Activated naive CD4-positive, alpha-beta T cell treated with anti-CD3 and anti-CD28 coated beads, Interleukin-2, amount 10 ng/mL, durations not matched to agents 7 days and 5 days (primary cell): ENCODE data around the gene MPEG1.

Experiments used
- CTCF ChIA-PET: fragments of 350-600 bp; sonication (Branson Sonifier 250); formaldehyde crosslinking; loops from one replicate; lab custom pipeline; 2021; ENCODE audit warnings: antibody characterized with exemption; lab: Charles Lee
- DNase-seq: peaks from one replicate; pipeline ENCODE4 v3.0.0-alpha.2; 2020
- H3K27ac Mint-ChIP-seq: one replicate; pipeline ENCODE4 v1.8.0; 2021; ENCODE audit warnings: mild to moderate bottlenecking, moderate library complexity, mixed read lengths
- H3K27me3 Mint-ChIP-seq: one replicate; pipeline ENCODE4 v1.8.0; 2021; ENCODE audit warnings: mild to moderate bottlenecking, mixed read lengths
- H3K36me3 Mint-ChIP-seq: one replicate; pipeline ENCODE4 v1.8.0; 2021; ENCODE audit warnings: mixed read lengths
- H3K4me1 Mint-ChIP-seq: one replicate; pipeline ENCODE4 v1.8.0; 2021; ENCODE audit warnings: mixed read lengths
- H3K4me3 Mint-ChIP-seq: one replicate; pipeline ENCODE4 v1.8.0; 2021; ENCODE audit warnings: mild to moderate bottlenecking, moderate library complexity, mixed read lengths
- H3K9me3 Mint-ChIP-seq: one replicate; pipeline ENCODE4 v1.8.0; 2021; ENCODE audit warnings: mixed read lengths

The MPEG1 gene

DNA sequence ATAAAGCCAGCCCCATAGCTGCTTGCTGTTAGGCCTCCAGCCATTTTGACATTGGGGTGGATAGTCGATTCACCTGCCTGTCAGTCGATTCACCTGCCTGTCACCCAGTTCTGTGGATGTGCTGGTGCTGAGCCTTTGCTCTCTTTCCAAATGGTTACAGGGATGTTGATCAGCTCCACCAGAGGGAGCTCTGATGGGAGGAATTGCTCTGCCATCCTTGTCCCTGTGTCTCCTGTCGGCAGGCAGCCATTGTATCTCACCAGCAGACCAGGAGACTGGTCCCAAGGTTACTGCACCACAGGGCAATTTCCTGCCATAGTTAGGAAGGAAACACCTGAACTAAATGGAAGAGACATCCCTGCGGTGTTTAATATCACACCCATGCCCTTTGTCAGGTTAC is 6.1 kb downstream of the MPEG1 start:
- CTCF ChIA-PET: interaction anchor here (0.6 to 2.5 kb wide), 7 partner anchors 11 to 848 kb away, joined by 3 to 20 read pairs (median 3); partner anchors contain the start of gene DTX4
- Mint-ChIP-seq H3K27me3 (peaks cover 41% of the 10 kb centered on the region), H3K4me3 (no peak overlapping the region), H3K4me1 (peaks cover 12% of the 10 kb centered on the region), H3K27ac (no peak overlapping the region), H3K36me3 (no peaks in the 10 kb centered on the region), H3K9me3 (no peaks in the 10 kb centered on the region)
- peak; percentile 36 for DNase-seq

DNA sequence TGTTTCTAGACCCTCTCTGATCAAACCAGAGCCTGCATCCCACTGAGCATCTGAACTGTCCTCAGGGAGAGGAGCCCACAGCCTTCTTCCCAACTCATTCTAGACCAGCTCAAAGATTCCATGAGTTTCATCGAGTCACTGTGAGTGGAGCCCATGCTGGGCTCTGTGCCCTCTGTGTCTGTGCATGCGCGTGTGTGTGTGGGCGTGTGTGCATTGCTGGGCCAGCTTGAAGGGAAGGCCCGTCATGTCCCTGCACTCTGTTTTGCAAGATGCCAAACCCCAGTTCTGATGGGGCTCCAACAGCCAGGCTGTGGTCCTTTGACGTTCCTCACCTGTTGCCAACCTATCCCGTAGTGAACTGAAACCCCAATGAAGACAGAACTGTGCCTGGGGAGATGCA is 7.1 kb downstream of the MPEG1 start:
- CTCF ChIA-PET: interaction anchor here (0.9 to 2.5 kb wide), 7 partner anchors 12 to 41 kb away, joined by 3 to 20 read pairs (median 3); partner anchors contain the start of gene DTX4
- no peak for DNase-seq
- Mint-ChIP-seq H3K4me1 (peaks cover 12% of the 10 kb centered on the region), H3K27me3 (peaks cover 35% of the 10 kb centered on the region), H3K9me3 (no peaks in the 10 kb centered on the region), H3K27ac (no peak overlapping the region), H3K4me3 (no peak overlapping the region), H3K36me3 (no peaks in the 10 kb centered on the region)

DNA sequence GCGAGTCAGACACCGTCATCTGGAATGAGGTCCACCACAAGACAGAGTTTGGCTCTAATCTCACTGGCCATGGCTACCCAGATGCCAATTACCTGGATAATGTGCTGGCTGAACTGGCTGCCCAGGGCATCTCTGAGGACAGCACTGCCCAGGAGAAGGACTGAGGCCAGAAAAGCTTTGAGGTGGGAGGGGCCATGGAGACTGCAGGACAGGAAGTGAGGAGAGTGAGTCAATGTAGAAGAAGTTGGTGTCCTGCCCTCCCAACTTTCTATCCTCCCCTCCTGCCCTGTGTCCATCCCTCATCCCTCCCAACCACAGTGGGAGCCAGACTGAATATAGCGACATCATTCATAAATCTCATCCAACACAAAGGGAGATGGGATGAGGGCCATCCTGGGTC is 8.0 kb downstream of the MPEG1 start:
- Mint-ChIP-seq H3K4me3 (no peak overlapping the region), H3K36me3 (no peaks in the 10 kb centered on the region), H3K9me3 (no peaks in the 10 kb centered on the region), H3K27me3 (peaks cover 33% of the 10 kb centered on the region), H3K4me1 (peaks cover 12% of the 10 kb centered on the region), H3K27ac (no peak overlapping the region)
- no peak for DNase-seq
- CTCF ChIA-PET: interaction anchor here (1.5 to 3.7 kb wide), 2 partner anchors 18 to 40 kb away, joined by 4 to 16 read pairs; no protein-coding TSS in a partner anchor

DNA sequence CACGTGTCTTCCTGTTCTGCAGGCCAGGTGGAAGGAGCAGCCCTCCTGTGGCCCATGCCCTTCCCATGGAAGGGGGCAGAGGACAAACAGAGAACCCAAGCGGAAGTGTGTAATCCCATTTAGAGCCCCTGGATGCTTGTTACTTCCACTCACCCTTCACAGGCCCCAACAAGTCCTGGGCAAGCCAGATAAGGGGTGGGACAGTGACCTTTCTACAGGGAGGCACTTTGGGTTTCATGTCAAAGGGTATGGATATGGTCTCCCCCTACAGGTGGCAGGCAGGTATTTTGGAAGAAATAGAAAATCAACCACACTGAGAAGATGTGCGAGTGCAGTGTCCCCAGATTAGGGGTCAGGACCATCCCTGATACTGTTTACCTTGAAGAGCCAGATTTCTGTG is 11.4 kb downstream of the MPEG1 start:
- no peak overlapping the region for H3K27ac Mint-ChIP-seq
- CTCF ChIA-PET: interaction anchor here (0.7 to 3.7 kb wide), 3 partner anchors 11 to 84 kb away, joined by 3 to 16 read pairs (median 3); no protein-coding TSS in a partner anchor
- H3K9me3 Mint-ChIP-seq: no peaks in the 10 kb centered on the region

DNA sequence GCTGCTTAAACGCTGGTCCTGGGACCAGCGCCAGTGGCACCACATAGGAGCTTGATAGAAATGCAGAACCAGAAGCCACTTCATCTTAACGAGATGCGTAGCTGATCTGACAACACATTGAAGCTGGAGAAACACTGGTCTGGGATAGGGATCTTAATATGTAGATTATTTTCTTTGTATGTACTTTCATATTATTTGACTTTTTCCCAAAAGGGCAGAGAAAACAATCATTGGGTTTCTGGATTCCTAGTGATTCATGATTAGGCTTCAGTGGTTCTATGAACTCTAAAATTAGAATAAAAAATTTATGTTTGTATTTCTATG is 12.3 kb downstream of the MPEG1 start:
- CTCF ChIA-PET: no interaction called here
- no peaks in the 10 kb centered on the region for H3K9me3 Mint-ChIP-seq
- peaks cover 18% of the 10 kb centered on the region for H3K27me3 Mint-ChIP-seq
- no peak overlapping the region for H3K27ac Mint-ChIP-seq
- H3K4me3 Mint-ChIP-seq: no peak overlapping the region
- no peak for DNase-seq
- no peaks in the 10 kb centered on the region for H3K36me3 Mint-ChIP-seq
- H3K4me1 Mint-ChIP-seq: no peaks in the 10 kb centered on the region

More for the DNA sequence above, 11.4 kb downstream of the MPEG1 start:
- H3K4me3 Mint-ChIP-seq: no peak overlapping the region
- H3K4me1 Mint-ChIP-seq: no peaks in the 10 kb centered on the region
- peaks cover 22% of the 10 kb centered on the region for H3K27me3 Mint-ChIP-seq
- H3K36me3 Mint-ChIP-seq: no peaks in the 10 kb centered on the region
- DNase-seq: no peak

DNA sequence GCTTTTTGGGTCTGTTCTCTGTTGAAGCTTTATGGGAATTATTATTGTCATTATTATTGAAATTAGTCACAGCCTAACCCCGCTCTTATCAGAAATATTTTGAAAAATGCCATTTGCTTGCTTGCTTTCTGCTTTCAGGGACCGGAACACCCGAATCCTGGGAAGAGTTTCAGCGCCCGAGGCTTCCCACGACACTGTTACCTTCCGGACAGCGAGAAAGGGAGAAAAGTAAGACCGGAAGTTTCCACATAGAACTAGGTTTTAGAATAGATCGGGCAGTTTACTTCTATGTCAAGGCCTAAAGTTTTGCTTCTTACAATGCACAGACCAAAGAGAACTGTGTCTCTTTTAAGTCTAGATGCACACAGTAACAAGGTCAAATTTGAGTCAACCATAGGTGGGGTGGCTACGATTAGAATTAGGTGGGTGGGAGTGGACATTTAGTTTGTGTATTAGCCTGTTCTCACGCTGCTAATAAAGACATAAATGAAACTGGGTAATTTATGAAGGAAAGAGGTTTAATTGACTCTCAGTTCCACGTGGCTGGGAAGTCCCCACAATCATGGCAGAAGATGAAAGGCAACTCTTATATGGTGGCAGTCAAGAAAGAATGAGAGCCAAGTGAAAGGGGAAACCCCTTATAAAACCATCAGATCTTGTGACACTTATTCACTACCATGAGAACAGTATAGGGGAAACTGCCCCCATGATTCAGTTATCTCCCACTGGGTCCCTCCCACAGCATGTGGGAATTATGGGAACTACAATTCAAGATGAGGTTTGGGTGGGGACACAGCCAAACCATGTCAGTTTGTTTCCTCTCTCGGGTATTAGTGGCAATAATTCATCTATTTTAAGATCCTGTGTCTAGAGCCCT is 12.9 kb downstream of the MPEG1 start:
- peaks cover 12% of the 10 kb centered on the region for H3K27me3 Mint-ChIP-seq
- CTCF ChIA-PET: interaction anchor here (2.0 to 2.6 kb wide), 2 partner anchors 14 to 28 kb away, joined by 9 read pairs; partner anchors contain the start of gene DTX4
- no peaks in the 10 kb centered on the region for H3K9me3 Mint-ChIP-seq
- H3K4me1 Mint-ChIP-seq: no peaks in the 10 kb centered on the region
- no peak for DNase-seq
- no peak overlapping the region for H3K27ac Mint-ChIP-seq
- no peak overlapping the region for H3K4me3 Mint-ChIP-seq
- H3K36me3 Mint-ChIP-seq: no peaks in the 10 kb centered on the region

DNA sequence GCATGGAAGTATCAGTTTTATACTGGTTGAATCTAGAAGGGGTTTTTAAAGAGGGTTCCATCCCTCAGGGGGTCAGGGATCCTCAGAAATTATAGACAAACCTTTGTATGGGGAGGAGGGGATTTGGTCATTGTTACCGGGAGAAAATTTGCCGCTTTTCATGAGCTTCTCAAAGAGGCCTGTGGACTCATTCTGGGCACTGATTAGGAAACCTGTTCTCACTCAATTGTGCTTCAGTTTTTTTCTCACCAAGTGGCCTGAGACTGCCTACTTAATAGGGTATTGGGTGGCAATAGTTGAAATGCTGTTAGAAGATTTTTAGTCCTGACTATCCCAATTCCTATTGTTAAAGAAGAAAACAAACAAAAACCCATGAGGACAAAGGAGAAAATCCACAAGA is 14.0 kb downstream of the MPEG1 start:
- peaks cover 9% of the 10 kb centered on the region for H3K27me3 Mint-ChIP-seq
- CTCF ChIA-PET: interaction anchor here (2.0 to 2.6 kb wide), 2 partner anchors 13 to 27 kb away, joined by 9 read pairs; partner anchors contain the start of gene DTX4
- no peak for DNase-seq
- no peak overlapping the region for H3K4me3 Mint-ChIP-seq
- no peak overlapping the region for H3K27ac Mint-ChIP-seq
- no peaks in the 10 kb centered on the region for H3K4me1 Mint-ChIP-seq
- no peaks in the 10 kb centered on the region for H3K36me3 Mint-ChIP-seq
- H3K9me3 Mint-ChIP-seq: no peaks in the 10 kb centered on the region

DNA sequence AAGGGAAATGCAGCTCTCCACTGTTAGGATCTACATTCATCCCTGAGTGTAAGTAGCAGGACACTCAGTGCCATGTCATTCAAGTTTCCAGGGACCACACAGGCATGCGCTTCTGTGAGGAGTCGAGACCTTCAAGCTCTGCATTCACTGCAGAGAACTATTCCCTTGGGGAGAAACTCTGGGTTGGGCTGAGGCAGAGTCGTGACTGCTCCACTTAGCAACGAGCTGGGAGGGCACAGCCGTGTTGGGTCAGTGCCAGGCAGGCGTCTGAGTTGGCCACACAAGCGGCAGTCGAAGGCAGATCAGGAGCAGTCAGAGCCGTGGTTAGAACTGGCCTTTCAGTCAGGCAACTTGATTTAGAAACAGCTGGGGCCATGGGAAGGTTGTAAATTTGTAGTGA is 14.7 kb downstream of the MPEG1 start:
- Mint-ChIP-seq H3K9me3 (no peaks in the 10 kb centered on the region), H3K27me3 (peaks cover 9% of the 10 kb centered on the region), H3K27ac (no peak overlapping the region), H3K36me3 (no peaks in the 10 kb centered on the region), H3K4me1 (no peaks in the 10 kb centered on the region), H3K4me3 (no peak overlapping the region)
- CTCF ChIA-PET: interaction anchor here (2.0 to 2.6 kb wide), 2 partner anchors 12 to 26 kb away, joined by 9 read pairs; partner anchors contain the start of gene DTX4
- DNase-seq: no peak

DNA sequence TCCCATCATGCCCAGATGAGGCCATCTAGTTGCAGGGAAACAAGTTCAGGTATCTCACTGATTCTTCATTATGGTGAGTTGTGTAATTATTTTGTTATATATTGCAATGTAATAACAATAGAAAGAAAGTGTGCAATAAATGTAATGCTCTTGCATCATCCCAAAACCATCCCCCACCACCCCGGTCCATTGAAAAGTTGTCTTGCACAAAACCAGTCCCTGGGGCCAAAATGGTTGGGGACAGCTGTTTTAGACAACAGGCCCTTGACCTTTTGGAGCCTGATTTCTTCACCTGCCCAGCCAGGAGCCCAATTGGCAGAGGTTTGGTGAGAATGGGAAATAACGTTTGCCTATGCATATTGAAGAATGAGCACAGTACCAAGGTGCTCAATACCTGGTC is 15.9 kb downstream of the MPEG1 start:
- Mint-ChIP-seq H3K4me3 (no peak overlapping the region), H3K27me3 (peaks cover 9% of the 10 kb centered on the region), H3K4me1 (no peaks in the 10 kb centered on the region), H3K27ac (no peak overlapping the region), H3K9me3 (no peaks in the 10 kb centered on the region), H3K36me3 (no peaks in the 10 kb centered on the region)
- CTCF ChIA-PET: no interaction called here
- no peak for DNase-seq

DNA sequence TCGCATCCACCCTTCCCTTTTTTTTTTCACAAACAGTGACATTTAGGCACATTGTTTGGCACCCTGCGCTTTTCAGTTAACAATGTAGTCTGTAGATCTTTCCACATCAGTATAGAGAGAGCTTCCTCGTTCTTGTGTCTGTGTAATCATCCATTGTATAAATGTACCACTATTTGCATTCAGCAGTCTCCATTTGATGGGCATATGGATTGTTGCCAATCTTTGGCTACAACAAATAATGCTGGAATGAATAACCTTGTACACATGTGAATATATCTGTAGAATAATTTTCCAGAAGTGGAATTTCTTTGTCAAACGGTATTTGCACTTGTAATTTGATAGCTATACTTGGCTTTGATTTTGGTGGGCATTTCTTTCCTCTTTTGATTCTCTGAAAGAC is 17.1 kb downstream of the MPEG1 start:
- H3K36me3 Mint-ChIP-seq: no peaks in the 10 kb centered on the region
- H3K9me3 Mint-ChIP-seq: no peaks in the 10 kb centered on the region
- CTCF ChIA-PET: interaction anchor here (1.2 kb wide), 1 partner anchor 8 kb away, joined by 3 read pairs; no protein-coding TSS in a partner anchor
- no peak overlapping the region for H3K4me3 Mint-ChIP-seq
- H3K4me1 Mint-ChIP-seq: no peaks in the 10 kb centered on the region
- no peak for DNase-seq
- H3K27ac Mint-ChIP-seq: no peak overlapping the region
- H3K27me3 Mint-ChIP-seq: peaks cover 8% of the 10 kb centered on the region

DNA sequence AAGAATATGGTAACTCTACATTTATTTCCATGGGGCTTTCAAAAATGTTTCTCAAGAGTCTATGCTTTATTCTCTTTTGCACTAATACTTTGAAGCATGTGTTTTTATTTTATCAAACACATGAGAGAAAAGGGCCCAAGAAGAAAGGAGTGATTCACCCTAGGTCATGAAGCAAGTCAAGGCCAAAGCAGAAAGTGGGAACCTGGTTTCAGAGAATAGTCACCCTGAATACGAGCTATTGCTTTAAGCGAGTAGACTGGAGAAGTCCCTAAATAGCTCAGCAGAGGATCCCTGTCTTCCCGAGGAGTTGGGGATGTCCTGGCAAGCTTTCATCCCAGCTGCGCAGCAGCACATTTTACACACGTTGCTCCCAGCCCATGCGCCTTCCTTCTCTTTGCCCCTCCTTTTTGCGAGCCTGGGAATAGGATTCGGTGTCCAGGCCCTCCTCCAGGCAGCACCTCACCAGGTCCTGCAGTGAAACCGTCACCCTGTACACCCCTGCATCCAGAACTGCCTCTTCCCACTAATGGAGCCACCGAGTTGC is 19.1 kb downstream of the MPEG1 start:
- Mint-ChIP-seq H3K4me3 (no peak overlapping the region), H3K27me3 (peaks cover 8% of the 10 kb centered on the region), H3K4me1 (no peaks in the 10 kb centered on the region), H3K9me3 (no peaks in the 10 kb centered on the region), H3K36me3 (no peaks in the 10 kb centered on the region), H3K27ac (no peak overlapping the region)
- DNase-seq: no peak
- CTCF ChIA-PET: interaction anchor here (1.0 to 2.3 kb wide), 5 partner anchors 7 to 22 kb away, joined by 3 to 6 read pairs (median 4); partner anchors contain the start of gene DTX4

DNA sequence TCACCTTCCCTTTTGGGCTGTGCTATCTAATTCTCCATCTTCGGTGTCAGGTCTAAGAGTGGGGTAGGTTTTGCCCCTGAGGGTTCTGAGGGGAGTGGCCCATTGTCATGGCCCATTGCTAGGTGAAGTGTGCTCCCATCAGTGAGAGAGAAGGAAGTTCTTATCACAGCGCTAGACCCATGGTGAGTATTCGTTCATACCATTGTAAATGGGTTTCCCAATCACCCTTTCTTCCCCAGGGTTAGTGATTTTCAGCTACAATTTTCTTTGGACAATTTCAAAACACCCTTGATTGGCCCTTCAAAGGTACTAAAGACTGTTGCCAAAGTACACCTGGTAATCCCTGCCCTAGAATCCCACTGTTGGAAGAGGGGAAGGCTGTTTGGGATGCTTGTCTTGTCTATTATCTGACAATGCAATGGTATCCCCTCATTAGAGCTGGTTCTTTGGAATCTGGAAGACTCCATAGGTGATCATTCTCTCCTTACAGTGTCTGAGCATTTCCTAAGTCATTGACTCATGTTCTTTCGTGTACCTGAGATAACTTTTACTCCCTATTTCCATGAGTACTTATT is 20.2 kb downstream of the MPEG1 start:
- Mint-ChIP-seq H3K9me3 (no peaks in the 10 kb centered on the region), H3K4me3 (no peak overlapping the region), H3K36me3 (no peaks in the 10 kb centered on the region), H3K27ac (no peak overlapping the region), H3K4me1 (no peaks in the 10 kb centered on the region), H3K27me3 (peaks cover 6% of the 10 kb centered on the region)
- CTCF ChIA-PET: interaction anchor here (1.0 to 2.3 kb wide), 3 partner anchors 9 to 38 kb away, joined by 3 to 6 read pairs (median 3); no protein-coding TSS in a partner anchor
- DNase-seq: no peak

DNA sequence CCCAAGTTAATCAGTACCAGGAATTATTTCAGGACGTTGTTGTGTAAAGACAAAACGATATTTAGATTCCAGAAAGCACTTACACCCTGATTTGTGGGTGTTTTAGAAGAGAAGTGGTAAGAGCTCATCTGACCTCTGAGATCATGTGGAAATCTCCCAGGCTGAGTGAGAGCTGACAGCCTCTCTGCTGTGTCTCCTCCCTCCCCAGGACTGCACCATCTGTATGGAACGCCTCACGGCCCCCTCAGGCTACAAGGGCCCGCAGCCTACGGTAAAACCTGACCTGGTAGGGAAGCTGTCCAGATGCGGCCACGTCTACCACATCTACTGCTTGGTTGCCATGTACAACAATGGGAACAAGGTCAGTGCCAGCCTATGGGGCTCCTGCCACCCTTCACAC is 20.8 kb downstream of the MPEG1 start:
- no peak overlapping the region for H3K27ac Mint-ChIP-seq
- CTCF ChIA-PET: interaction anchor here (0.5 to 2.3 kb wide), 4 partner anchors 8 to 615 kb away, joined by 3 to 6 read pairs (median 3); no protein-coding TSS in a partner anchor
- no peak for DNase-seq
- no peaks in the 10 kb centered on the region for H3K4me1 Mint-ChIP-seq
- H3K27me3 Mint-ChIP-seq: peaks cover 8% of the 10 kb centered on the region
- no peaks in the 10 kb centered on the region for H3K36me3 Mint-ChIP-seq
- no peaks in the 10 kb centered on the region for H3K9me3 Mint-ChIP-seq
- no peak overlapping the region for H3K4me3 Mint-ChIP-seq

DNA sequence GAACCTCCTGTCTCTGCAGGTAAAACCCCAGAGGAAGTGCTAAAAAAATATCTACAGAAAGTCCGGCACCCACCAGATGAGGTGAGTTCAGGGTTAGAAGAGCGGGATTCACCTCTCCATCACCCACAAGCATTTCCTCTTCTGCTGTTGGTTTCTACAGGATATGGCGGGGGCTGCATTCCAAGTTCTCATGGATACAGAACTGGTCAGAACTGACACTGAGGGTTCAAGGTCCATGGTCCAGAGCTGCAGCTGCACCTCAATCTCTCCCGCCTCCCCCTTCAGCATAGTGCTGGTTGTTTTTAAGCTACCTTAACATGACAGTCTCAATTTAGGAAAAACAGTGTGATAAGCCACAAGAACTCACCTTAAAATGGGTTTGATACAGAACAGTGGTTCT is 21.6 kb downstream of the MPEG1 start:
- H3K36me3 Mint-ChIP-seq: no peaks in the 10 kb centered on the region

More for the DNA sequence above, 21.6 kb downstream of the MPEG1 start:
- Mint-ChIP-seq H3K27me3 (peaks cover 12% of the 10 kb centered on the region), H3K27ac (no peak overlapping the region), H3K9me3 (no peaks in the 10 kb centered on the region), H3K4me3 (no peak overlapping the region), H3K4me1 (no peaks in the 10 kb centered on the region)
- no peak for DNase-seq
- CTCF ChIA-PET: no interaction called here
